T-helper 2 cell (primary cell): Measurements from ENCODE around the gene PTPN14.

Experiments
- DNase-seq, 5 experiments: peaks; one replicate each; pipeline versions ENCODE4 v3.0.0 to v3.0.0-alpha.2; 2012 to 2022

PTPN14 gene

GRCh38 chr1:214391873-214392645 lies 159.3 kb downstream of the PTPN14 start:
- no peak for DNase-seq

GRCh38 chr1:214389734-214390133 lies 161.7 kb downstream of the PTPN14 start:
- peak in 1 of 5 experiments; percentile 26 for DNase-seq

GRCh38 chr1:214386747-214387146 lies 164.7 kb downstream of the PTPN14 start:
- peak in 1 of 5 experiments; percentile 72 for DNase-seq

GRCh38 chr1:214386333-214386732 lies 165.1 kb downstream of the PTPN14 start:
- DNase-seq = no peak

GRCh38 chr1:214385428-214385827 lies 166.0 kb downstream of the PTPN14 start:
- DNase-seq = peak in 1 of 5 experiments; percentile 65

GRCh38 chr1:214384373-214385079 lies 166.9 kb downstream of the PTPN14 start:
- no peak for DNase-seq

- DNase-seq = no peak
Measured at GRCh38 chr1:214383381-214384372, 167.7 kb downstream of the PTPN14 start.

GRCh38 chr1:214380986-214381695 lies 170.3 kb downstream of the PTPN14 start:
- DNase-seq = no peak

- no peak for DNase-seq
Measured at GRCh38 chr1:214380396-214380795, 171.0 kb downstream of the PTPN14 start.

- DNase-seq = no peak
Measured at GRCh38 chr1:214379236-214379970, 172.0 kb downstream of the PTPN14 start.

GRCh38 chr1:214378492-214378891 lies 172.9 kb downstream of the PTPN14 start:
- DNase-seq = no peak

GRCh38 chr1:214377886-214378285 lies 173.5 kb downstream of the PTPN14 start:
- no peak for DNase-seq

GRCh38 chr1:214377485-214377884 lies 173.9 kb downstream of the PTPN14 start:
- DNase-seq = peak in 1 of 5 experiments; percentile 14

- no peak for DNase-seq
Measured at GRCh38 chr1:214372092-214372491, 179.3 kb downstream of the PTPN14 start.

- DNase-seq = no peak
Measured at GRCh38 chr1:214370615-214371014, 180.8 kb downstream of the PTPN14 start.

- no peak for DNase-seq
Measured at GRCh38 chr1:214369364-214369763, 182.0 kb downstream of the PTPN14 start.

GRCh38 chr1:214367841-214368240 lies 183.6 kb downstream of the PTPN14 start:
- no peak for DNase-seq

- no peak for DNase-seq
Measured at GRCh38 chr1:214364786-214365295, 186.6 kb downstream of the PTPN14 start.

- no peak for DNase-seq
Measured at GRCh38 chr1:214364386-214364785, 187.0 kb downstream of the PTPN14 start.

- DNase-seq = no peak
Measured at GRCh38 chr1:214363386-214363785, 188.0 kb downstream of the PTPN14 start.

- DNase-seq = no peak
Measured at GRCh38 chr1:214362188-214362882, 189.1 kb downstream of the PTPN14 start.
